B cell (primary cell): ENCODE results near the gene THY1.

Source experiments
- CTCF ChIP-seq: fragments of 200-600 bp; IDR thresholded peaks from one replicate; pipeline ENCODE4 v1.8.0; 2022; ENCODE audit warnings: antibody characterized with exemption, mild to moderate bottlenecking
- EZH2 ChIP-seq: IDR thresholded peaks from 2 replicates; pipeline ENCODE4 v1.6.1; 2012; ENCODE audit warnings: borderline replicate concordance, low read depth, mild to moderate bottlenecking, moderate library complexity, low read length; ENCODE audit not compliant: insufficient read depth, poor library complexity, severe bottlenecking

DNA sequence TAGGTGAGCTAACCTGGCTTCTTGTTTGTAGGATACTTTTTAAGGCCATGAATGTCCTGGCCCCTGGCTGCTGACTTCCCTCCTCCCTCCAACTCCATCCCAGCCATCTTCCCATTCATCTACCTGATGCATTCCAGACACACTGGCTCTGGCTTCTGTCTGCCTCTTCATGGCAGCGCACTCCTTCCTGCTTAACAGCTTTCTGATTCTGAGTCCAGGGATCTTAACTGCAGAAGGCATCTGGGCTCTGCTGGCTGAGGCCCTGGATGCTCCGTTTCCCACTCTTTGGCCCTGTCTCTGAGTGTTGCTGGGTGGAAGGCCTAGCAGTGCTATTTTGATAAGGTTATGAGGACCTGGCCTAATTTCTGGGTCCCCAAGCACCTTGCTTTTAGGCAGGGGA is 1.8 kb upstream of the THY1 start:
- TF ChIP-seq CTCF (no peak), EZH2 (no peak)
